ENCODE results near the gene SYT17.

The SYT17 gene

DNA sequence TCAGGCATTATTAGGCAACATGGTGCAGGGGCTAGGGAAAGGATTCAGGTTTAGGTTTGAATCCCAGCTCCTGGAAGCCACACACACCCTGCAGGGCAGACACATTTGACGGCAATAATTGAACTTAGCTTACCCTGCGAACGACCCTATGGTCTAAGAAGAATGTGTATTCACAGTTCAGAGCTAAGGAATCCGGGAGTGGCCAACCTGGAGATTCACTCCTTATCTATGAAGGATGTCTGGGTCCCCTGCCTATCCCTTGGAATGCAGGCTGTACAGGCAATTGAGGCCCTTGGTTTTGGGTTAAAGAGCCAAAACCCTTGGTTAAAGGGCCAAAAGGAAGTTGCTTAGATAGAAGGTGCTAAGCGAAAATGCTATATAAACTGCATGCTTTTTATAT, 2.9 kb upstream of the SYT17 start:
- TF ChIP-seq, protein P1, sequence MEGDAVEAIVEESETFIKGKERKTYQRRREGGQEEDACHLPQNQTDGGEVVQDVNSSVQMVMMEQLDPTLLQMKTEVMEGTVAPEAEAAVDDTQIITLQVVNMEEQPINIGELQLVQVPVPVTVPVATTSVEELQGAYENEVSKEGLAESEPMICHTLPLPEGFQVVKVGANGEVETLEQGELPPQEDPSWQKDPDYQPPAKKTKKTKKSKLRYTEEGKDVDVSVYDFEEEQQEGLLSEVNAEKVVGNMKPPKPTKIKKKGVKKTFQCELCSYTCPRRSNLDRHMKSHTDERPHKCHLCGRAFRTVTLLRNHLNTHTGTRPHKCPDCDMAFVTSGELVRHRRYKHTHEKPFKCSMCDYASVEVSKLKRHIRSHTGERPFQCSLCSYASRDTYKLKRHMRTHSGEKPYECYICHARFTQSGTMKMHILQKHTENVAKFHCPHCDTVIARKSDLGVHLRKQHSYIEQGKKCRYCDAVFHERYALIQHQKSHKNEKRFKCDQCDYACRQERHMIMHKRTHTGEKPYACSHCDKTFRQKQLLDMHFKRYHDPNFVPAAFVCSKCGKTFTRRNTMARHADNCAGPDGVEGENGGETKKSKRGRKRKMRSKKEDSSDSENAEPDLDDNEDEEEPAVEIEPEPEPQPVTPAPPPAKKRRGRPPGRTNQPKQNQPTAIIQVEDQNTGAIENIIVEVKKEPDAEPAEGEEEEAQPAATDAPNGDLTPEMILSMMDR (IDR thresholded peaks at IDR 0.05; ENCODE audit: low read depth, low read length) = no peak
- H3K4me3 ChIP-seq (ENCODE audit: low read depth, low read length) = no peak overlapping the region

DNA sequence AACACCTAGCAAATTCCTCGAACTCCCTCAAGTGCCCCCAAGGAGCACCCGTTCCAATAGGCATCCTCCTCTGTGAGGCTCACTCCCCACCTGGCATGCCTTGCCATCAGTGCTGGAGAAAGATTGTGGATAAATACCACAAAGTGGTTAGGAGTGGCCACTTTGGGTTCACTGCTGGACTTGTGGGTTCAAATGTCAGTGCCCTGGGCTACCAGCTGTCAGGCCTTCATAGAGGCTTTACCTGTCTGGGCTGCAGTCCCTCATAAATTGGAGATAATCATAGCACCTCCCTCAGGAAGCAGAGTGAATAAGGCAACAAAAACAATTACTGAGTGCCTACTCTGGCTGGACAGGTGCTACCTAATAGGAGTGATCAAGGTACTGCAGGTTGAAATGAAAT, 1.5 kb upstream of the SYT17 start:
- TF ChIP-seq, protein P1 (IDR thresholded peaks at IDR 0.05; ENCODE audit: low read depth, low read length) = no peak
- H3K4me3 ChIP-seq (ENCODE audit: low read depth, low read length) = no peak overlapping the region

DNA sequence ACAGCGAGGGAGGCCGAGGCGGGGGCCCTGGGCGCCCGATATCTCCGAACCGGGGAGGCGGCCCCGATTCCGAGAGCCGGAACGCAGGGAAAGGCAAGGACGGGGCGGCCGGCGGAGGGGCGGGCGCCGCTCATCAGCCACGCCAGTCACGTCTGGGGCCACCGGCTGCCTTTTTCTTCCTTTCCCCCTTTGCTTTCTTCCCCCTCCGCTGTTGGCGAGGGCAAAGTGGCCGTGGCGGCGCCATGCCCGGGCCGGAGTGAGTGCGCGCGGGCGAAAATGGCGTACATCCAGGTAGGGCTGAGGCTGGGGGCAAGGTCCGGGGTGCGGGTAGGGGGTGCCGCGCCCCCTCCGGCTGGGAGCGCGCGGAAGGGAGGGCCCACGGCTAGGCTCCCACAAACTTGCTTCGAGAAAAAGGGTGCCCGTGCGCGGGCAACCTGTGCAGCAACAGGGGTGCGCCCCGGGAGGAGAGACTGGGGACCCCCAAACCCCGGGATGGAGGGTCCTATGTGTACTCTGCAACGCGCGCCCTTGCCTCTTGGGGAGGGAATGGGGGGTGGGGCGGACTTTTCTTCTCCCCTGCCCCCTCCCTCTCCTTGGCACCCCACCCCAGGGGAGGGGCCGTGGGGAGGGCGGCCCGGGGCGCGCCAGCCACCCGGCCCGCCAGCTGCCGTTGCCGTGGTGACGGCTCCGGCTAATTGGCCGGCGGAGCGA, 486 bp downstream of the SYT17 start:
- H3K4me3 ChIP-seq (ENCODE audit: low read depth, low read length) = peak overlapping the region; percentile 50
- TF ChIP-seq, protein P1 (IDR thresholded peaks at IDR 0.05; ENCODE audit: low read depth, low read length) = no peak

DNA sequence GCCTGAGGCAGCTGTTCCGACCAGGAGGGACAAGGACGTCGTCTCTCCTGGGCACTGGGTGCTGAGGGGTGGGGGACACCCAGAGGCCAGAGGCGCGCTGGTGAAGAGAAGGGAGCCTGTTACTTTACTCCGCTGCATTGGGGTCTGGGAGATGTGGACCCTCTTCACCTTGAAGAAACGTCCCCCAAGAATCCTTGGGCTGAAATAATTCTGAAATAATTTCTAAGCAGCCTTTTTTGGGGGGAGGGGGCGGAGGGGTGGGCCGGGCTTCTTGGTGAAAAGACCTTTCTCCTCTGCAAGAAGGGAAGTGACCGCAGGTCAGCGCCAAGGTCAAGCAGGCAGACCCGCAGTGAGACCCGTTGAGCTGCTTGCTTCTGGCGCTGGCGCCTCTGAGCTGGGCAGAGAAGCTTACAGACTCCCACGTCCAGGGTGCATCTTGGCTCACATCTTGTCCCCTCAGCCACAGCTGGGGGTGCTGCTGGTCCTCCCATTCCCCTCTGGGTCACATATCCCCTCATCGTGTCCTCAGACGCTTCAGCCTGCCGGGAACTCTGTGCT, 1.1 kb downstream of the SYT17 start:
- TF ChIP-seq, protein P1 (IDR thresholded peaks at IDR 0.05; ENCODE audit: low read depth, low read length) = no peak
- peak overlapping the region; percentile 50; the same call in 1 of the 2 replicates for H3K4me3 ChIP-seq (ENCODE audit: low read depth, low read length)

DNA sequence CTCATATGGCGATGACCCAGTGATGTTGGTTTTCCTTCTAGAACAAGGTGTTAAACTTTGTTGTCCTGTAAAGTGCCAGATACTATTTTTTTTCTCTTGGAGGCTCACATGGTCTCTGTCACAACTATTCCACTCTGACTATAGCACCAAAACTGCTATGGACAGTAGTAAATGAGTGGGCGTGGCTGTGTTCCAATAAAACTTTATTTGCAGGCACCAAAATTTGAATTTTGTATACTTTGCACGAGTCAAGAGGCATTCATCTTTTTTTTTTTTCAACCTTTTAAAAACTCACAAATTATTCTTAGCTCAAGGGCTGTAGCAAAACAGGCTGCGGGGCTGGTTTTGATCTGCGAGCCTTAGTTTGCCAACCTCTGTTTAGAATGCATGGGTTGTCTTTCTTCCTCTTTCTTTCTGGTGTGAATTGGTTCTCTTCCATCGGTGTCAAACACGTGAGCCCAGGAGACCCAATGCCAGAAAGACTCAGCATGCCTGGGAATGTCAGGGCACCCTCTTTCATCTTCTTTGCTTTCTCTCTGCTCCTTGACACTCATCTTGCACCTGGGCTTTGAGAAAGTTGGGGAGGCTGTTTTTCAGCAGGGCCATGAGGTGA, 2.1 kb downstream of the SYT17 start:
- TF ChIP-seq, protein P1 (IDR thresholded peaks at IDR 0.05; ENCODE audit: low read depth, low read length) = no peak
- no peak overlapping the region for H3K4me3 ChIP-seq (ENCODE audit: low read depth, low read length)

DNA sequence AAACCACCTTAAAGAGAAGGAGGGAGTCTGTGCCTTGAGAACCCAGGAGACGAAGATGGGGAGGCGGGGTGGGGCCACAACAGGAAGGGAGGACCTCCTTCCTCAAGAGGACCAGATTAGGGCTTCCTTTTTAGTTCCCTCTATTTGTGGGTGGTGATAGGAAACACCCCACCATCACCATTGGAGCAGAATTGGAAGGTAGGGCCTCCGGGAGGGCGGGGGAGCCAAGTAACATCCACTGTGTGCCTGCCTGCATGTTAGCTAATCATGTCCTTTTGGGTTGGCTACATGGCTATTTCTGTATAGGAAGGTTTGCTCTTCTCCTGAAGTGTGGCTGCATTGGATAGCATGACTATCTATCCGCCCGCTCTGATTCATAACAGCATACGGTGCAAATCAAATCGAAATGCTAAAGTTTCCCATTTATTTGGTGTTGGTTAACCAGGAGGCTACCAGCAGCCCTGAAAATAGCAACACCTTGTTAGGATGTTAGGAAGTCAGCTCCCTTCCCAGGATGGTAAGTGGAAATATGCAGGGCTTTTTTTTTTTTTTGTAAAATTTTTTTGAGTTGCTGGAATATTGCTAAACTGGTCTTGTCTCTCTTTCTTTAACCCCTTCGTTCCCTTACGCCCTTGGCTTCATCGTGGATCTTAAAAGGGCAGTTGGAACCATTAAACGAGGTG, 4.2 kb downstream of the SYT17 start:
- H3K4me3 ChIP-seq (ENCODE audit: low read depth, low read length) = no peak overlapping the region
- TF ChIP-seq, protein P1 (IDR thresholded peaks at IDR 0.05; ENCODE audit: low read depth, low read length) = no peak

DNA sequence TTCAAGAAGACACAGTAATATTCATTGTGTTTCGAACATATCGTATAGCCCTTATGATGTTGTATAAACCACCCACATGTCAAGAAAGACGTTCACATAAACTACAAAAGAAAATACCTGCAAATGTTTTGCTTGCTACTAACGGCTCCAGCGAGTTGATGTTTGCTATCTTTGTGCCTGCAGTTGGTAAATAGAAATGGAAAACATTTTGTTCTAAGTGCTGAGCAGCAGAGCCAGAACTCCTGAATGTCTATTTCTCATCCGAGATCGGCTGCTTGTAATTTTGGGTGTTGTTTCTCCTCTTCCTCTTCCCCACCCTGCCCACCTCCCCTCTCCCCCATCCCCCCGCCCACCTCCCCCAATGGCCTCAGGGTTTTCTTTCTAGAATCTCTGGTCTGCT, 5.0 kb downstream of the SYT17 start:
- H3K4me3 ChIP-seq (ENCODE audit: low read depth, low read length) = no peak overlapping the region
- TF ChIP-seq, protein P1 (IDR thresholded peaks at IDR 0.05; ENCODE audit: low read depth, low read length) = no peak

All from WI38 (cell line).